ENCODE measurements around the gene RPTOR.

DNA sequence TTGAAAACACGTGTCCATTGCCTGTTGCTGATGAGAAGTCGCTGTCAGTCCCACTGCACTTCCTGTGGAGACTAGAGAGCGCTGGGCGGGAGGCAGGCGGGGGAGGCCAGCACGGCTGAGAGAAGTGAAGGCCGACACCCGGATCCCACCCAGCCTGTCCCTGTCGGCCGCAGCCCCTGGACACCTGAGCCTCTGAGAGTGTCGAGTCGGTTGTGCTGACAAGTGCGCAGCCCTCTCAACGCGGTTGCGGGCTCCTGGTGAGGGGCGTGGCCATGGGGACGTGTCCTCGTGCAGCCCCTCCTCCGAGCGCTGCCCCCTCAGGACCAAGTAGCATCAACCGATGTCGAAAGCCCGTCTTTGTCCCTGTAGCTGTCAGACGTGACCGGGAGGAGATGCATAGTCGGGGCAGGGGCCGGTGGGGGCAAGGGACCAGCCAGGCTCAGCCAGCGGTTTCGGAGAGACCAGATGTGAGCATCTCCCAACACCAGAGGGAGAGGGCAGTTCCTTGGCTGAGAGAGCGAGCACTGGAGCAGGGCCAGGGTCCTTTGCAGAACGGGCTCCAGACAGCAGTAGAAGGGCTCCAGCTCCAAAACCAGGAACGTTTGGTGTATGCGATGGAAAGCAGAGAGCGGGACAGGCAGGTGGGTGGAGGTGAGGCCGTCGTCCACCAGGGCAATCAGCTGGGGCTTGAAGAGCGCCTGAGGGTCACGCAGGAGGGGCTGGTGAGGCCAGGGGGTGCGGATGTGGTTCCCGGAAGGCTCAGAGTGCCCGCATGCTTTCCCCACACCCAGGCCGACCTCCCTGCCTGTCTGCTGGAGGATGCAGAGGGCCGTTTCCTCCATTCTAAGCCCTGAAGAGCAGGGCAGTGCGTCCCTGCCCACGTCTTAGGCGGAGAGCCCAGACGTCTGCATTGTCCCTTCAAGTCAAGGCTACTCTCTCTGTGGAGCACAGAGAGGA is 403.7 kb downstream of the RPTOR start:
- TF ChIP-seq, protein P1, sequence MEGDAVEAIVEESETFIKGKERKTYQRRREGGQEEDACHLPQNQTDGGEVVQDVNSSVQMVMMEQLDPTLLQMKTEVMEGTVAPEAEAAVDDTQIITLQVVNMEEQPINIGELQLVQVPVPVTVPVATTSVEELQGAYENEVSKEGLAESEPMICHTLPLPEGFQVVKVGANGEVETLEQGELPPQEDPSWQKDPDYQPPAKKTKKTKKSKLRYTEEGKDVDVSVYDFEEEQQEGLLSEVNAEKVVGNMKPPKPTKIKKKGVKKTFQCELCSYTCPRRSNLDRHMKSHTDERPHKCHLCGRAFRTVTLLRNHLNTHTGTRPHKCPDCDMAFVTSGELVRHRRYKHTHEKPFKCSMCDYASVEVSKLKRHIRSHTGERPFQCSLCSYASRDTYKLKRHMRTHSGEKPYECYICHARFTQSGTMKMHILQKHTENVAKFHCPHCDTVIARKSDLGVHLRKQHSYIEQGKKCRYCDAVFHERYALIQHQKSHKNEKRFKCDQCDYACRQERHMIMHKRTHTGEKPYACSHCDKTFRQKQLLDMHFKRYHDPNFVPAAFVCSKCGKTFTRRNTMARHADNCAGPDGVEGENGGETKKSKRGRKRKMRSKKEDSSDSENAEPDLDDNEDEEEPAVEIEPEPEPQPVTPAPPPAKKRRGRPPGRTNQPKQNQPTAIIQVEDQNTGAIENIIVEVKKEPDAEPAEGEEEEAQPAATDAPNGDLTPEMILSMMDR (IDR thresholded peaks at IDR 0.05) = no peak
- TF ChIP-seq POLR2A (IDR thresholded peaks at IDR 0.05) = no peak
